GM06990 (cell line): ENCODE measurements around the gene TRAF3.

ENCODE experiments used
- DNase-seq: peaks from one replicate; pipeline ENCODE4 v3.0.0-alpha.2; 2011; ENCODE audit not compliant: insufficient read length; ENCODE audit errors: extremely low read depth
- H3K27me3 ChIP-seq: replicated peaks from 2 replicates; pipeline ENCODE4 v1.6.0; 2011; ENCODE audit warnings: low read length; ENCODE audit not compliant: control insufficient read depth, insufficient read depth
- H3K36me3 ChIP-seq: 2 replicates; pipeline ENCODE4 v1.5.1; 2011; ENCODE audit warnings: low read length; ENCODE audit not compliant: control insufficient read depth, insufficient read depth
- H3K4me3 ChIP-seq: replicated peaks from 2 replicates; pipeline ENCODE4 v1.5.1; 2011; ENCODE audit warnings: low read depth, mild to moderate bottlenecking, control low read depth, low read length
- TF ChIP-seq, protein P1 (sequence below): IDR thresholded peaks from 2 replicates; pipeline ENCODE4 v1.5.1; 2011; ENCODE audit warnings: low read length, control low read depth, mild to moderate bottlenecking, inconsistent platforms; ENCODE audit not compliant: insufficient read depth, poor library complexity, severe bottlenecking

The TRAF3 gene

DNA sequence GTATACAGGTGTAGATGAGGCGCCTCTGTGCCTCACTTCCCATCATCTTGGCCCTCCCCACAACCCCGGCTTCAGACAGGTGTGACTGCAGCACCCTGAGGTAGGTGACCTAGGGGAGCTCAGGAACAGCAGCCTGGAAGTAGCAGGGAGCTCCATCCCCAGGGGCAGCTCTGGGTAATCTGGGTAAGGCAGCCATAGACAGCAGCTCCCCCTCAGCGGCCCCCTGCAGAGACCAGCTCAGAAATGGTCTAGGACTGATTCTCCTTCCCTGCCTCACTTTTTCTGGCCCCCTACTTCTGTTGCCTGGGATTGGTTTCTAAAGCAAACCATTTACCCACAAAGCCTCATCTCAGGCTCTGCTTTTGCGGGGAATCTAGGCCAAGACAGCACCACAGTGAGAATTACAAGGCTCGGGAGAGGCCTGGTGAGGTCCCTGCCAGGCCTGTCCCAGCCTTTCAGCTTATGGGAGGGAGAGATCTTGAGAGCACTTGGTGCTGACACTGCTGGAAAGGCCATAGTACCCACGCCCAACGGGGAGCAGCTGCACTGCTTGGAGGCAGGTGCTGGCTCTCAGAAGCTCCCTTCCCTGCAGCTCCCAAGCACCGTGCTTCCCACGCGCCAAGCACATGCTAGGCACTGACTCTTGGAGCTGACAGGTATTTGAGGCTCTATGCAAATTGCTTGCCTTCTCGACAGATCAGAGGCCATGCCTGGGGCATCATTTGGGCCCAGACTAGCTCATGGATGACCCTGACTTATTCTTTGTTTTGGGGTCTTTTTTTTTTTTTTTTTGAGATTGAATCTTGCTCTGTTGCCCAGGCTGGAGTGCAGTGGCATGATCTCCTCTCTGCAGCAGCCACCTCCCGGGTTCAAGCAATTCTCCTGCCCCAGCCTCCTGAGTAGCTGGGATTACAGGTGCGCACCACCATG, 45.1 kb upstream of the TRAF3 start:
- TF ChIP-seq, protein P1, sequence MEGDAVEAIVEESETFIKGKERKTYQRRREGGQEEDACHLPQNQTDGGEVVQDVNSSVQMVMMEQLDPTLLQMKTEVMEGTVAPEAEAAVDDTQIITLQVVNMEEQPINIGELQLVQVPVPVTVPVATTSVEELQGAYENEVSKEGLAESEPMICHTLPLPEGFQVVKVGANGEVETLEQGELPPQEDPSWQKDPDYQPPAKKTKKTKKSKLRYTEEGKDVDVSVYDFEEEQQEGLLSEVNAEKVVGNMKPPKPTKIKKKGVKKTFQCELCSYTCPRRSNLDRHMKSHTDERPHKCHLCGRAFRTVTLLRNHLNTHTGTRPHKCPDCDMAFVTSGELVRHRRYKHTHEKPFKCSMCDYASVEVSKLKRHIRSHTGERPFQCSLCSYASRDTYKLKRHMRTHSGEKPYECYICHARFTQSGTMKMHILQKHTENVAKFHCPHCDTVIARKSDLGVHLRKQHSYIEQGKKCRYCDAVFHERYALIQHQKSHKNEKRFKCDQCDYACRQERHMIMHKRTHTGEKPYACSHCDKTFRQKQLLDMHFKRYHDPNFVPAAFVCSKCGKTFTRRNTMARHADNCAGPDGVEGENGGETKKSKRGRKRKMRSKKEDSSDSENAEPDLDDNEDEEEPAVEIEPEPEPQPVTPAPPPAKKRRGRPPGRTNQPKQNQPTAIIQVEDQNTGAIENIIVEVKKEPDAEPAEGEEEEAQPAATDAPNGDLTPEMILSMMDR = no peak
- Histone ChIP-seq H3K27me3 (no peaks in the 10 kb centered on the region), H3K4me3 (no peak overlapping the region), H3K36me3 (peaks cover 13% of the 10 kb centered on the region)
- no peak for DNase-seq

DNA sequence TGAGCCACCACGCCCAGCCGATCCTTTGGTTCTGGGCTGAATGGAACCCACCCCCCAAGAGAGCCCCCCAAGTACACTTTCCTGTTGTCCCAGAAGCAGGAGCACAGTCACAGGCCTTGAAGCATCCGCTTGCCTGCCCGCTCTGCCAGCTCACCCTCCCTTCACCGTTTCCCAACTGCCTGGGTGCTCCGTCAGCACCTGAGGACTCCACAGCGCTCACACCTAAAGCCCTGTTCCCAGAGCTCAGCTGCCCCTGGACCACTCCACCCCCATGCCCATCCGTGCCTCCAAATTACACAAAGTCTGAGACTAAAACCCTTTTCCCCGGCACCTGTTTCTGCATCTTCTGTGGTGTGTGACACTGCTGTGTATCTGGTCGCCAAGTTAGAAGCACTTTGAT, 44.3 kb upstream of the TRAF3 start:
- no peak for DNase-seq
- peaks cover 13% of the 10 kb centered on the region for H3K36me3 ChIP-seq

DNA sequence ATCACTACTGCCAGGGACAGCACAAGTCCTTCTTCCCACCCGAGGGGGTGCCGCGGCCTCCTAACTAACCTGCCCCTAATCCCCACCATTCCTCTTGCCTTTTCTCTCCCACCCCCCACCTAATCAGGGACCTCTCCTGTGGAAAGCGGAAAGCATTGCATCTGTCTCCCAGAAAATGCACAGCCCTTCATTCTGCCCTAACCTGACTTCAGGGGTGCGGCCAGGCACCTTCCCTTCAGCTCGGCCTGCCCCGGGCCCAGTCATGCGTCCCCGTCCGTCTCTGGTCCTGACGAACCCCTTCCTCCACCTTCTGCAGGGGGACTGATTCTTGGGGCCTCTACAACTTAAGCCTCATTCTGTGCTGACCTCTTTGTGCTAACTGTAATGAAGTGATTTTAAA, 43.9 kb upstream of the TRAF3 start:
- Histone ChIP-seq H3K27me3 (no peaks in the 10 kb centered on the region), H3K36me3 (peaks cover 13% of the 10 kb centered on the region), H3K4me3 (no peak overlapping the region)
- no peak for DNase-seq
- TF ChIP-seq, protein P1 = no peak

More for the DNA sequence above, 44.3 kb upstream of the TRAF3 start:
- Histone ChIP-seq H3K4me3 (no peak overlapping the region), H3K27me3 (no peaks in the 10 kb centered on the region)
- TF ChIP-seq, protein P1 = no peak

DNA sequence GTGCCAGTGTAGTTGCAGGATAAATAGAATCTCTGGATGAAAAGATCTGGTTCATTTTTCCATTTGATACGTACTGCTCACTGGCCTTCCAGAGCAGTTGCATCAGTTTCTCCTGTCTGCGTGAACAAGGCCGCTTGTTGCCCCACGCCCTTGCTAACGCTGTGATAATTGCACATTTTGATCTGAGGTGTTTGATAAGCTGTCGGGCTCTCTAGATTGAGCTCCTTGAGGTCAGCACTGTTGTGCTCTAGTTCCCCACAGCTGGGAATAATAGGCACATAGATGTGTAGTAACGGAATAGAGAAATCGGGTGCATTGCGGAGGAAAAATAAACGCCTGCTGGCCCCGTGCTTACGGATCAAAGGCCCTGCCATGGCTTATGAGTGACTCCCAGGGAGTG, 42.8 kb upstream of the TRAF3 start:
- no peak for DNase-seq
- Histone ChIP-seq H3K36me3 (peaks cover 13% of the 10 kb centered on the region), H3K27me3 (no peaks in the 10 kb centered on the region), H3K4me3 (no peak overlapping the region)
- TF ChIP-seq, protein P1 = no peak

DNA sequence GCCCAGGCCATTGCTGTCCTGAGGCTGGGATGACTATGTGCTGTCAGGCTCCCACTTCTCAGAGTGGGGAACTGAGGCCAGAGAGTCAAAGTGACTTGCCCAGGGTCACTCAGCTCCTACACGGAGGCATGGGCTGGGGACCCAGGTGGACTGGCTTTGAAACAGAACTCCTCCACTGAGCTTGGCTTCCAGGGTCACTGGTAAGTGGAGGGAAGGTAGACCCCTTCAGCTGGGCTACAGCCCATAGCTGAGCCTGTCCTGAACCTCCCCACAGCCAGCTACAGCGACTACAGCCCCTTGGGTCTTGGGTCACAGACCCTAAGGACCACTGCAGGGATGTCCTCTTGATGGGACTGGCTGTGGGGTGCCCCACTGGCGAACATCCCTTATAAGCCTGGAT, 40.3 kb upstream of the TRAF3 start:
- Histone ChIP-seq H3K4me3 (no peak overlapping the region), H3K36me3 (peaks cover 7% of the 10 kb centered on the region), H3K27me3 (no peaks in the 10 kb centered on the region)
- no peak for DNase-seq
- TF ChIP-seq, protein P1 = no peak
